ENCODE data around the gene PXYLP1. TPM values are rescaled to one million over a fixed set of nuclear protein-coding genes. Genes with fewer than 3 reads are reported as not detected.

Gene PXYLP1
- total RNA-seq, 1 experiment from 2014 or later = 4.1 TPM

- DNase-seq (ENCODE audit: low read depth) = no peak
- in situ Hi-C loops (cut with HindIII; ENCODE audit: low pct_unique_long_range_greater_than_20kb, low sequenced_read_pairs) = no loop called here
Measured at GRCh38 chr3:141262308-141262705, 30.7 kb downstream of the PXYLP1 start.

- in situ Hi-C loops (cut with HindIII; ENCODE audit: low pct_unique_long_range_greater_than_20kb, low sequenced_read_pairs) = no loop called here
- no peak for DNase-seq (ENCODE audit: low read depth)
Measured at GRCh38 chr3:141266186-141266585, 34.6 kb downstream of the PXYLP1 start.

DNA sequence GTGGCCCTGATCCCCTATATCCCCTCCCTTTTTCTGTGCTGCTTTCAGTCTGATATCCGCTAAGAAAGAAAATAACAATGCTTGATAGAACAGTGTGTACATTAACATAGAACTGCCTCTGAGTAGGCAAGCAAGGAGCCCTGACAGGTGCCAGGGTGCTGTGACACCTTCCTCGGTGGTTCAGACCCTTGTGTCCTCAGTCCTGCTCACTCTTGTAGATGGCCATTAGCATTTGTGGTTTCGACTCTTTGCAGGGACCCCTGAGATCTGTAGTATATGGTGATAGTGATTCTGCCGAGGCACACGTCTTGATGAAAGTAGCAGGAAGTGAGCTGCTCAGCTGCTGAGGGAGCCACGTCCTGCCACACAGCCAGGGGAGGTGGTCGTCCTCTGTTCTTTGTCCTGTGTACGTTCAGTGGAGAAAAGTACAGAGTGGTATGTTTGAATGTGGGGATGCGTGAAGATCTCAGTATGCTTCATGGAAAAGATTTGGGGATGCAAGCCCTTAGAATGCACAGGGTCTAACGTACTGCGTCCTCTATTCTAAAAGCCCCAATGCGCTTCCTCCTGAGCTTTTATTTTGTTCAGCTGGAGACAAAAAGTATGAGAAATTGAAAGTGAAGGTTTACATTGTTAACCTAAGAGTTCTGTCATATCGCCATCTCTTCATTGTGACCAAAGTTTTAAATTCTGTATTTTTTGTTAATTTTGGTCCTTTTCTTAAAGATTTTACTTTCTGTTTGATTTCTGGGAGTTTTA lies 35.4 kb downstream of the PXYLP1 start:
- in situ Hi-C loops (cut with HindIII; ENCODE audit: low pct_unique_long_range_greater_than_20kb, low sequenced_read_pairs) = no loop called here
- no peak for DNase-seq (ENCODE audit: low read depth)

- DNase-seq (ENCODE audit: low read depth) = no peak
Measured at GRCh38 chr3:141267629-141268028, 36.0 kb downstream of the PXYLP1 start.

DNA sequence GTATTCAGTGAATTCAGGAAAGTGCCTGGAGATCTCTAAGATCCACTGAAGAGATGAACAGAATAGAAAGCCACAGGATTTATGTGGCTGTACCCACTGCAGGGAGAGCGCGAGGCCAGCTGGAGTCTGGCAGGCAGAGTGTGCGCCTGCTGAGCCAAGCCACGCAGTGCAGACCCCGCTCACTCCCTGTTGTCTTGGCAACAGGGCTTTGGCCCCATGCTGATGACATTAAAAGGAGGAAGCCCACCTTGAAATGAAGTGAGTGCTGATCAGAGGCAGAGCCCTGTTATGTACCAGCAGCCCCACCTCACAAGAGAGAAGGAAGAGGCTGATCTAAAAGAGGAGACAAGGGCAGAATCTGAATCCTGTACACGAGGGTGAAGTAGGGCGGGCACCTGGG lies 36.7 kb downstream of the PXYLP1 start:
- in situ Hi-C loops (cut with HindIII; ENCODE audit: low pct_unique_long_range_greater_than_20kb, low sequenced_read_pairs) = no loop called here
- DNase-seq (ENCODE audit: low read depth) = no peak

More at GRCh38 chr3:141267629-141268028, 36.0 kb downstream of the PXYLP1 start:
- in situ Hi-C loops (cut with HindIII; ENCODE audit: low pct_unique_long_range_greater_than_20kb, low sequenced_read_pairs) = no loop called here

GRCh38 chr3:141268791-141269190 lies 37.2 kb downstream of the PXYLP1 start:
- no peak for DNase-seq (ENCODE audit: low read depth)
- in situ Hi-C loops (cut with HindIII; ENCODE audit: low pct_unique_long_range_greater_than_20kb, low sequenced_read_pairs) = no loop called here

GRCh38 chr3:141269961-141270360 lies 38.3 kb downstream of the PXYLP1 start:
- DNase-seq (ENCODE audit: low read depth) = no peak
- in situ Hi-C loops (cut with HindIII; ENCODE audit: low pct_unique_long_range_greater_than_20kb, low sequenced_read_pairs) = no loop called here

- DNase-seq (ENCODE audit: low read depth) = no peak
- in situ Hi-C loops (cut with HindIII; ENCODE audit: low pct_unique_long_range_greater_than_20kb, low sequenced_read_pairs) = no loop called here
Measured at GRCh38 chr3:141271279-141272030, 39.8 kb downstream of the PXYLP1 start.

DNA sequence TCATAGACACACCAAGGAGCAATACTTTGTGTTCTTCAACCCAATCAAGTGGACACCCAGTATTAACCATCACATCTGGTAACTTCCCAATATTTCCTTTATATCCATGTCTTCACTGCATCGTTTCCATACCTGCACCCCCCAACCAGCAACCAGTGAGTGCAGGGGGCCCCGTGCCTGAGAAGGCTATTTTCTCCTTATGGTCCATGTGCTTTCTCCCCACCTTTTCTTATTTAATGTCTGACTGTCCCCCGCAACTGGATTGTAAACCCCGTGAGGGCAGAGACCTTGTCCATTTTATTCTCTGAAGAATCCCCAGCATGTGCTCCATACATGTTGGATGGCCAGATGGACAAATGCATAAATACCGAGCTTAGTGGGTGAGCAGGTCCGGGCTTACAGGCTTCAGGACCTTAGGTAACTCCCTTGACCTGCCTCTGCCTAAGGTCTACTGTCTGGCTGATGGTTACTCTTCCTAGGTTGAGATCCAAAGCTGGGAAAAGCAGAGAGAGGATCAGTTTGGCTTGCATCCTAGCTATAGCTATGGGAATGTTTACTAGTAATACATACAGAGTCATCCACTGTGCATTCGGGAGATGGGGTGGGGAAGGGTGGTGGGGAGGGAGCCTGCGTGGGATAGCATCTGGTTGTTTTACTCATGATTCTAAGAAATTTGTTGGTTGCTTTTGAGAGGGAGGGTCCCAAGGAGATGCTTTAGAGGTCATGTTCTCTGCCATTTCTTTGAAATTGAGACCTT lies 41.5 kb downstream of the PXYLP1 start:
- DNase-seq (ENCODE audit: low read depth) = no peak
- in situ Hi-C loops (cut with HindIII; ENCODE audit: low pct_unique_long_range_greater_than_20kb, low sequenced_read_pairs) = no loop called here

GRCh38 chr3:141273700-141274410 lies 42.2 kb downstream of the PXYLP1 start:
- DNase-seq (ENCODE audit: low read depth) = peak; percentile 42
- in situ Hi-C loops (cut with HindIII; ENCODE audit: low pct_unique_long_range_greater_than_20kb, low sequenced_read_pairs) = no loop called here

GRCh38 chr3:141274411-141275031 lies 42.9 kb downstream of the PXYLP1 start:
- in situ Hi-C loops (cut with HindIII; ENCODE audit: low pct_unique_long_range_greater_than_20kb, low sequenced_read_pairs) = no loop called here
- no peak for DNase-seq (ENCODE audit: low read depth)

- in situ Hi-C loops (cut with HindIII; ENCODE audit: low pct_unique_long_range_greater_than_20kb, low sequenced_read_pairs) = no loop called here
Measured at GRCh38 chr3:141275032-141275422, 43.4 kb downstream of the PXYLP1 start.

GRCh38 chr3:141275511-141275910 lies 43.9 kb downstream of the PXYLP1 start:
- no peak for DNase-seq (ENCODE audit: low read depth)
- in situ Hi-C loops (cut with HindIII; ENCODE audit: low pct_unique_long_range_greater_than_20kb, low sequenced_read_pairs) = no loop called here

More at GRCh38 chr3:141275032-141275422, 43.4 kb downstream of the PXYLP1 start:
- peak; percentile 53 for DNase-seq (ENCODE audit: low read depth)

DNA sequence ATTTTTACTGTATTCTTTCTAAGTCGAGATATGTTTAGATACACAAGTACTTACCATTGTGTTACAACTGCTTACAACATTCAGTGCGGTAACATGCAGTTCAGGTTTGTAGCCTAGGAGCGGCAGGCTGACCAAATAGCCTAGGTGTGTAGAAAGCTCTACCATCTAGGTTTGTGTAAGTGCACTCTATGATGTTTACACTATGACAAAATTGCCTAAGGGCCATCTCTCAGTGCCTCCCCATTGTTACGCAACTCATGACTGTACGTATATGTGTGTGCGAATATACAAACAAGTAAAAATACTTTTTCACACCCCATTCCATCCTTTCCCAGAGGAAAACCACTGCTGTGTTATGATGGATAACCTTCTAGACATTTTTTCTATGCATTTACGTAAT lies 44.3 kb downstream of the PXYLP1 start:
- in situ Hi-C loops (cut with HindIII; ENCODE audit: low pct_unique_long_range_greater_than_20kb, low sequenced_read_pairs) = no loop called here

DNA sequence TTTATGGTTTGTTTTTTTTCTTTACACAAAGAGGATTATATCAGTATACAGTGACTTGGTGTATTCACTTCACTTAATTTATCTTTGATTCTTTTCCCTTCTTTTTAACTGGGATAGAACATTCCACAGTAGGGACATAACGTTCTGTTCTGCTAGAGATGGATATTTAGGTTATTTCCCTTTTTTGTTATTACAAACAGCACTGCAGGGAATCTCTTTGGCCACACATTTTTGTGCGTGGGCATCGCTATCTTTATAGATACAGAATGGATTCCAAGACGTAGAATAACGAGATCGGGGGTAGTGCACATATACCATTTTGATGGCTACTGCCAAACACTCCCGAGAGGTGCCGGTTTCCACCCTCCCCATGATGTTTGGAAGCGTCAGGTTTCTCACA lies 44.8 kb downstream of the PXYLP1 start:
- DNase-seq (ENCODE audit: low read depth) = no peak
- in situ Hi-C loops (cut with HindIII; ENCODE audit: low pct_unique_long_range_greater_than_20kb, low sequenced_read_pairs) = no loop called here

More for the DNA sequence above, 44.3 kb downstream of the PXYLP1 start:
- DNase-seq (ENCODE audit: low read depth) = no peak

DNA sequence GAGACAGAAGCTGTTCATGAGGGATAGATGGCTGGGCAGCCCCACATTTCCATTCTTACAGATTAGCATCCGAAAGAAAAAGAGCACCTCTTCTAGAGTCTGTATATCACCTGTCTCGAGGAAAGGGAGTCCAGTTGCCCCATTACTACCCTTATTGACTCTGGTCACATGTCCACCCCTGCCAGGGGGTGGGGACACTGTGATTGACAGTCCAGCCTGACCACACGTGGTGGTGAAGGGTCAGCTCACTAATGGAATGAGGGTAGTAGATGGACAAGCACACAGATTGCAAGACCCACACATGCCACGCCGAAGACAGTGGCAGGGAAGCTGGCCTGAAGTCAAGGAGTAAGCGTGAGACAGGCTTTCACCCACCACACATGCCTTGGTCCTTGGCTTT lies 45.8 kb downstream of the PXYLP1 start:
- in situ Hi-C loops (cut with HindIII; ENCODE audit: low pct_unique_long_range_greater_than_20kb, low sequenced_read_pairs) = no loop called here
- DNase-seq (ENCODE audit: low read depth) = no peak

DNA sequence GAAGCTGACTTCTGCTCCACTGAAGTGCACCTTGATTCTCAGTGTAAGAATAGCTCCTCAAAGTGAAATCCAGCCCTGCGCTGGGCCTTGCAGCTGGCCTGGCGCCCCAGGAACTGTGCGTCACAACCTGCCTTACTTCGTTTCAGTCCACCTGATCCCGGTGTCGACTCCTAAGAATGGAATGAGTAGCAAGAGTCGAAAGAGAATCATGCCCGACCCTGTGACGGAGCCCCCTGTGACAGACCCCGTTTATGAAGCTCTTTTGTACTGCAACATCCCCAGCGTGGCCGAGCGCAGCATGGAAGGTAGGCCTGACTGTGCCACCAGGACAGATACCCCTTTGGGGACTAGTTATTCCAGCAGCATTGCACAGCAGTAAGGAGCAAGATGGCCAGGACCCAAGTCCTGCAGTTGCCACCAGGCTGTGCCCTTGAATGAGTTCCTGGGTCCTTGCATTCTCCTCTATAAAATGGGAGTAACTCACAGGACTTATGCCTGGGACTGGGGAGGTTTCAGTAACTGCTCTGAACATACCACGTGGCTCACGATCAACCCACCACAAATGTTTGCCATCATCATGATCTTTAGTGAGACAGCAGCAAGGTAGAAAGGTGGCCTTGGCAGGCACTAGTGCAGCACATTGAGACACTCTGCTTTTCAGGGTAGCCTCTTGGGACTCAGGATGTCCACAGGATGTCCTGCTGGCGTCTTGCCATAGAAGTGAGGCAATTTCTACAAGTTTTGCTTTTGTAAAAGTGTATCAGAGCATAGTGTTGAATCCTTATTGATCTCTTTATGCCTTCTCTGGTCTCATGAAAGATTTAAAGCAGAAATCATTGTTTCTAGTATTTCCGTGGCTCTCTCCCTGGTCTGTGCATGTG lies 46.8 kb downstream of the PXYLP1 start:
- in situ Hi-C loops (cut with HindIII; ENCODE audit: low pct_unique_long_range_greater_than_20kb, low sequenced_read_pairs) = no loop called here
- DNase-seq (ENCODE audit: low read depth) = no peak
